ENCODE measurements around the gene ZDHHC1.
"Not testable (repeated sequence)": the region's sequence is repeated elsewhere in the genome, so short reads cannot be mapped to it uniquely, and the experiment has no call there.

ZDHHC1 gene

DNA sequence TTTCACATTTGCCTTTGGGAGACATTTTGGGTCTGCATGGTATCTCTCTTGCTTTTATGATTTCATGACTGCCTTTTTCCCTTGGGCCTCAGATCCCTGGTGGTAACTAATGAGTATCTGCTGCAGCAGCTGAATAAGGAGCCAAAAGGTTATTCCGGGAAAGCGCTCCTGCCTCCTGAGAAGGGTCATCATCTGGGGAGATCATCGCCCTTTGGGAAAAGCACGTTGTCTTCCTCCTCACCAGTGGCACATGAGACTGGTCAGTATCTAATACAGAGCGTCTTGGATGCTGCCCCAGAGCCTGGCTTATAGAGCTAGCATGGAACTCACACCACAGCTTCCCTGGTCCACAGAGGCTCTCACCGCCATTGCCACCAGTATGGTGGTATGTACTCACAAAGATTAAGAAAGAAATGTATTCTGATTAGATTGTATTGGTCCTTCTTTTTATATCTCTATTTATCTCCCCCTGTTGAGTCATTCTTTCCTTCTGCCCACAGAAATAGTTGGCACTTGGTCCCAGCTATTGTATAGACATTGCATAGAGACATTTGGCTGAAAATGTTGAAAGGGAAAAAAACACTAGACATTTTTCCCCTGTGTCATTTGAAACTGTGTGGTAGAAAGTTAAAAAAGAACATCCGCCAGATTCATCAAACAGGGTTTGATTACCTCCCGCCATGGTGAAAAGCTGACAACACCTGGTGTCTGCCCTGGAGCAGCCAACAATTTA lies 31.3 kb downstream of the ZDHHC1 start:
- no peak for TF ChIP-seq CTCF (IDR thresholded peaks at IDR 0.05; ENCODE audit: low read length, missing control alignments)
- DNase-seq (ENCODE audit: low read depth), result peak; percentile 66
- H3K4me3 ChIP-seq (replicated peaks; ENCODE audit: low read depth, low read length), result no peak overlapping the region

DNA sequence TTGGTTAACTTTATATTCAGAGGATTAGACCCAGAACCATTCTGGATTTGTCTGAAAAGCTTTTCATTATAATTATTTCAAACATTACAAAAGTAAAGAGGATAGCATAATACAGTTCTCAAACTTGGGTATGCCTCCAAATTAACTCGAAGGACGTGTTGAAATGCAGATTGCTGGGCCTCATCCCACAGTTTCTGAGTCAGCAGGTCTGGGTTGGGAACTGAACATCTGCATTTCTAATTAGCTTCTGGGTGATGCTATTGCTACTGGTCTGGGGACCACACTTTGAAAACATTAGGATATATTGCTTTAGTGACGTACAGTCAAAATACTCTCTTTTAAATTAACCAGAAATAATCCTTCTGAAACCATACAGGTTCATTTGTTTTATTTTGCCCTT lies 33.0 kb downstream of the ZDHHC1 start:
- no peak for TF ChIP-seq CTCF (IDR thresholded peaks at IDR 0.05; ENCODE audit: low read length, missing control alignments)
- DNase-seq (ENCODE audit: low read depth), result no peak
- no peak overlapping the region for H3K4me3 ChIP-seq (replicated peaks; ENCODE audit: low read depth, low read length)

DNA sequence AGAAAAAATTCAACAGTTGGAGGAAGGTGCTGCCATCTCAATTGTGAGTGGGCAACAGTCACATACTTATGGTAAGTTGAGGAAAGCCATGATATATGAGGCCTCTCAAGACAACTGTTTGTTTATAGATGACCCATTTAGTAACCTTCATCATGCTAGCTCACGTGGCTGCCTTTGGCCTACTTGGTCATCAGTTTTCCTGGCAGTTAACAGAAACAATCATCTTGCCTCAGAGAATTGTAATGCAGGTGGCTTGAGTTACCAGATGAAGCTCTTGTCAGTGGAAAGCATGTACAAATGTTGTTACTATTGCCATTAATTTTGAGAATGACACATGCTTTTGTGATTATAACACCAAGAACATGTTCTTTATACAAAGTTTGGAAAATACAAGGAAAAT lies 37.6 kb downstream of the ZDHHC1 start:
- TF ChIP-seq CTCF (IDR thresholded peaks at IDR 0.05; ENCODE audit: low read length, missing control alignments), result no peak
- no peak overlapping the region for H3K4me3 ChIP-seq (replicated peaks; ENCODE audit: low read depth, low read length)
- DNase-seq (ENCODE audit: low read depth), result no peak

- not testable (repeated sequence) for DNase-seq (ENCODE audit: low read depth); H3K4me3 ChIP-seq (replicated peaks; ENCODE audit: low read depth, low read length)
Observed at GRCh38 chr16:67376012-67376411, 40.3 kb downstream of the ZDHHC1 start.

DNA sequence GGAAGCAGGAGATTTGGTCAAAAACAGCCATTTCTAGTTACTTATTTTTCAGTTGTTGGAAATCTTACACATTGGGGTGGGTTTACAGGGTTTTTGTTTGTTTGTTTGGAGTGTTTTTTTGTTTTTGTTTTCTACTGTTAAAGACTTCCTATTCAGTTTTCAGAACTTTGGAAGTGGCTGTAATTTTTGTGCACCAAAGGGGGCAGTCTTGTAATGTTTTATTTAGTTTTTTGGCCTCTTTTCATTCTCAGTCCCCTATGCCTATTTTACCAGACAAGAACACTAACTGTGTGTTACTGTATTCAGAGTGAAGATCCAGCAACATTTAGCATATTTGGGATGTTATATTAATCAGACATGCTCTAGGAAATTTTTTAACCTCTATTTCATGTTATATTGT lies 43.6 kb downstream of the ZDHHC1 start:
- DNase-seq (ENCODE audit: low read depth), result peak; percentile 61
- no peak overlapping the region for H3K4me3 ChIP-seq (replicated peaks; ENCODE audit: low read depth, low read length)
- TF ChIP-seq CTCF (IDR thresholded peaks at IDR 0.05; ENCODE audit: low read length, missing control alignments), result peak; percentile 52

GRCh38 chr16:67370661-67371060 lies 45.6 kb downstream of the ZDHHC1 start:
- no peak for DNase-seq (ENCODE audit: low read depth)
- H3K4me3 ChIP-seq (replicated peaks; ENCODE audit: low read depth, low read length), result no peak overlapping the region
- TF ChIP-seq CTCF (IDR thresholded peaks at IDR 0.05; ENCODE audit: low read length, missing control alignments), result no peak

DNA sequence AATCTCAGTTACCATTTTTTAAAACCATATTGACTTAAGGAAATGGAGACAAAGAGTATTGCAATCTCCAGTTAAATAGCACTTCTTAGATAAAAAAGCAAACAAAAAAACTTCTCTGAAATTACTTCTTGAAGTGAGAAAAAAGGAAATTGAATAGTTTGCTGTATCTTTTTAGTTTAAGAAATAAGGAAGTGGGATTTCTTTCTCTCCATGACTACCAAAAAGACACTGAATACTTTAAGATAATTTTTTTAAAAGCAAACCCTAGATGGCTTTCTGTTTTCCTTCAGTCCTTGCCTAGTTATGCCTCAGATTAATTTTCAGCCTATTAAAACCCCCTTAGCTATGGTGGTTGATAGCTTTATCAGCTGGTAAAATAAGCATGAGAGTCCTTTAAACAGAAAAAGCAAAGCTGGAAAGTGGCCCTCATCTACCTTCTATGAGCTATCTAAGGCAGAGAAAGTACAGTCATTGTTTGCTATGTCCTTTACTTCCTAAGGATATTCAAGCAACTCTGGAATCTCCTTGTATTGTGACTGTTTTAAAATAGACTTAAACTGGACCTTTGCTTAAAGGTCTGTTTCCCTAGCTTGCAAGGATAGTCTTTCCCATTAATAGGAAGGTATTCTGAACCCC lies 51.6 kb downstream of the ZDHHC1 start:
- no peak overlapping the region for H3K4me3 ChIP-seq (replicated peaks; ENCODE audit: low read depth, low read length)
- no peak for DNase-seq (ENCODE audit: low read depth)
- TF ChIP-seq CTCF (IDR thresholded peaks at IDR 0.05; ENCODE audit: low read length, missing control alignments), result no peak
